Measurements from ENCODE around the gene EYA2. TPM values are rescaled to one million over a fixed set of nuclear protein-coding genes. Genes with fewer than 3 reads are reported as not detected.

EYA2 gene
- total and polyA plus RNA-seq, 2 donors (not counting 3 experiments of a cell fraction or from before 2014, with no cell fraction given) = not detected

DNA sequence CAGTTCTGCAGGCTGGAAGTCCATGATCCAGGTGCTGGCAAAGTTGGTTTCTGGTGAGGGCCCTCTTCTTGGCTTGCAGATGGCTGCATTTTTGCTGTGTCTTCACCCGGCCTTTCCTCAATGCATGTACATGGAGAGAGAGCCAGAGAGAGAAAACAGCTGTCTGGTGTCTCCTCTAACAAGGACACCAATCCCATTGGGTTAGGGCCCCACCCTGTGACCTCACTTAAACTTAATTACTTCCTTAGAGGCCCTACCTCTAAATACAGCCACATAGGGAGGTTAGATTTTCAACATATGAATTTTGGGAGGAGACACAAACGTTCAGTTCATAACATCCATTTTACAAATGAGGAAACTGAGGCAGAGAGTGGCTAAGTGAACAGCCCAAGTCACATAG is 259.4 kb downstream of the EYA2 start:
- no peak for TF ChIP-seq FOS (IDR thresholded peaks at IDR 0.05; ENCODE audit: borderline replicate concordance, insufficient read depth, low read length)
- TF ChIP-seq GATA2 (IDR thresholded peaks at IDR 0.05; ENCODE audit: insufficient read depth, insufficient read length, low read depth, low read length) = no peak
- TF ChIP-seq POLR2AphosphoS5 (IDR thresholded peaks at IDR 0.05; ENCODE audit: insufficient read depth, low read depth, low read length) = no peak
- TF ChIP-seq POLR2A (IDR thresholded peaks at IDR 0.05; ENCODE audit: low read depth, low read length) = no peak
- TF ChIP-seq EZH2 (IDR thresholded peaks at IDR 0.05; ENCODE audit: borderline replicate concordance, low read depth, low read length, severe bottlenecking) = no peak
- no peak for TF ChIP-seq JUN (IDR thresholded peaks at IDR 0.05; ENCODE audit: borderline replicate concordance, insufficient read depth, insufficient read length, low read depth)
- TF ChIP-seq CTCF (IDR thresholded peaks at IDR 0.05; ENCODE audit: extremely low read depth in 1 of 2, insufficient read depth in 1 of 2, low read depth in 1 of 2, low read length in 2 of 2) = no peak
- no peak for TF ChIP-seq MAX (IDR thresholded peaks at IDR 0.05; ENCODE audit: insufficient read depth, insufficient read length)
- TF ChIP-seq MYC (IDR thresholded peaks at IDR 0.05; ENCODE audit: low read depth, low read length) = no peak
- H3K9ac ChIP-seq (replicated peaks; ENCODE audit: extremely low read depth, insufficient read depth, low read length) = no peak overlapping the region
- intact Hi-C loops (cut with micrococcal nuclease) = no loop called here
- DNase-seq (ENCODE audit: low read depth, low spot score) (no peak), FAIRE-seq (no peak)
- no peaks in the 10 kb centered on the region for H3K36me3 ChIP-seq (ENCODE audit: control insufficient read depth in 2 of 2, extremely low read depth in 1 of 2, insufficient read depth in 2 of 2, low read length in 2 of 2)
- dilution Hi-C loops (cut with MboI; ENCODE audit: extremely low pct_ligation_motif_present, low sequenced_read_pairs) = no loop called here
- no peak overlapping the region for H3K4me3 ChIP-seq (replicated peaks in 1 of 3; ENCODE audit: insufficient read depth in 1 of 3, low read depth in 1 of 3, low read length in 3 of 3)
- no peak overlapping the region for H3K4me2 ChIP-seq (ENCODE audit: insufficient read depth, low read length)
- no peaks in the 10 kb centered on the region for H3K9me1 ChIP-seq (replicated peaks; ENCODE audit: control insufficient read depth, extremely low read depth, insufficient read depth, low read length)
- no peaks in the 10 kb centered on the region for H3K27me3 ChIP-seq (ENCODE audit: control insufficient read depth in 2 of 2, insufficient read depth in 2 of 2, low read length in 2 of 2)
- H2AFZ ChIP-seq (ENCODE audit: low read depth, low read length) = no peak overlapping the region
- H3K9me3 ChIP-seq (replicated peaks; ENCODE audit: control insufficient read depth, insufficient read depth, low read length) = no peaks in the 10 kb centered on the region
- BruUV-seq (replicated peaks) = no TSS peak
- ChIA-PET CTCF (no interaction called here), POLR2A (no interaction called here)
- H3K79me2 ChIP-seq (ENCODE audit: control insufficient read depth, insufficient read depth, low read length) = no peaks in the 10 kb centered on the region
- no peaks in the 10 kb centered on the region for H3K4me1 ChIP-seq (ENCODE audit: control insufficient read depth, extremely low read depth, insufficient read depth, low read length)
- no peaks in the 10 kb centered on the region for H4K20me1 ChIP-seq (replicated peaks; ENCODE audit: control insufficient read depth, extremely low read depth, insufficient read depth, low read length)
- H3K27ac ChIP-seq (ENCODE audit: insufficient read depth, low read depth, low read length) = no peak overlapping the region

Measured in endothelial cell of umbilical vein (primary cell).